ENCODE measurements around the gene HSDL1. TPM values are rescaled to one million over a fixed set of nuclear protein-coding genes. Genes with fewer than 3 reads are reported as not detected.

Gene HSDL1
- total RNA-seq, 1 experiment from 2014 or later = 34.2 TPM

DNA sequence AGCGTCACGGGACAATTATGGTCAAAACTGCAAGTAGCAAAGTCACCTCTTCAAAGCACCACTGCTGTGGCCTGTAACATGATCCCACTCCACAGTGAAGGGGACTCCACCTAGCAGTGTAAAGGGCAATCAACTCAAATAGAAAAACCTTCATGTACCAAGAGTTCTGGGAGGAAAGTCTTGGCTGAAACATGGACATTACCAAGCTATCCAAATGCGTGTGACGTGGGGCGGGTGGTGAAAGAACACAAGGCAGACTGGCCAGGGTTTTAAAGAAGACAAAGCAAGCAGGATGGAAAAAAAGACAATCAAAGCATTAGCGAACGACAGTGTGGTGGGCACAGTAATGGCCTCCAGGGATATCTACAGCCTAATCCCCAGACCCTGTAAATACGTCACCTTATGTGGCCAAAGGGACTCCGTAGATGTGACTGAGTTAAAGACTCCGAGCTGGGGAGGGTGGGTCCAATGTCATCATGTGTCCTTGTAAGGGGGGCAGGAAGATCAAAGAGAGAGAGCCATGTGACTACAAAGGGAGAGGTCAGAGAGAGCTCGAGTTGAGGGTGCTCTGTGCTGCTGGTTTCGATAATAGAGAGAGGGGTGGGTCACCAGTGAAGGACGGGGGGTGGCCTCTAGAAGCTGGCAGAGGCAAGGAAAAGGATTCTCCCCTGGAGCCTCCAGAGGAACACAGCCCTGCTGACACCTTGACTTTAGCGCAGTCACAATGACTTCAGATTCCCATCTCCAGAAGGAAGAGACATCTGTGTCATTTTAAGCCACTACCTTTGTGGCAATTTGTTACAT, 6.0 kb downstream of the HSDL1 start:
- no CpG with 5 or more reads among the region's 14 CpGs for WGBS (ENCODE audit: extremely low coverage, insufficient read length, low lambda C conversion rate)
- no peaks in the 10 kb centered on the region for H3K9me3 ChIP-seq (ENCODE audit: control insufficient read depth, low read depth, low read length)
- H3K18ac ChIP-seq (ENCODE audit: insufficient read length, low read depth, low read length) = no peak overlapping the region
- Mint-ChIP-seq H3K36me3 (ENCODE audit: insufficient read depth in 1 of 3, low read depth in 3 of 3) (peaks cover 6 to 18% (median 11%) of the 10 kb centered on the region in 3 experiments; a peak in 6 of 7 replicates), H3K27ac (peak overlapping the region; percentile 7 to 76 (median 76); a peak in 4 of 7 replicates), H3K9me3 (peaks cover 0 to 9% of the 10 kb centered on the region in 2 experiments; a peak in 1 of 5 replicates), H3K4me3 (peak overlapping the region; percentile 6 to 41; a peak in 1 of 5 replicates), H3K4me1 (peaks cover 53 to 55% of the 10 kb centered on the region in 2 experiments), H3K27me3 (ENCODE audit: low read depth) (no peaks in the 10 kb centered on the region)
- H3K4me2 ChIP-seq (ENCODE audit: insufficient read depth, insufficient read length, low read length) = peak overlapping the region; percentile 23
- H3K4ac ChIP-seq (ENCODE audit: low read depth, low read length) = no peak overlapping the region
- no peak overlapping the region for H3K14ac ChIP-seq (ENCODE audit: insufficient read depth, low read length)
- no peak for DNase-seq
- peaks cover 7% of the 10 kb centered on the region for H3K79me1 ChIP-seq (ENCODE audit: insufficient read depth, low read depth, low read length, poor library complexity, severe bottlenecking)
- no peak overlapping the region for H2AK5ac ChIP-seq (ENCODE audit: insufficient read length, low read length)
- H4K8ac ChIP-seq (replicated peaks; ENCODE audit: insufficient read length, low read depth, low read length) = no peak overlapping the region
- H4K20me1 ChIP-seq (ENCODE audit: control insufficient read depth, insufficient read depth, insufficient read length) = no peaks in the 10 kb centered on the region
- no peak overlapping the region for H4K5ac ChIP-seq (ENCODE audit: insufficient read length, low read depth, low read length)
- no peak overlapping the region for H3T11ph ChIP-seq (ENCODE audit: low read length)
- no peaks in the 10 kb centered on the region for H3K27me3 ChIP-seq (ENCODE audit: insufficient read depth, low read length)
- H3K9ac ChIP-seq (ENCODE audit: extremely low read depth, insufficient read length, low read length) = peak overlapping the region; percentile 9
- H3K79me2 ChIP-seq (ENCODE audit: insufficient read depth, low read length) = peaks cover 10% of the 10 kb centered on the region; the same call in 1 of the 2 replicates
- no peak overlapping the region for H2BK5ac ChIP-seq (ENCODE audit: insufficient read length, low read length)
- no peak overlapping the region for H2BK12ac ChIP-seq (ENCODE audit: insufficient read length, low read depth, low read length)
- H2BK20ac ChIP-seq (ENCODE audit: low read depth, low read length, poor library complexity, severe bottlenecking) = no peak overlapping the region
- no peak overlapping the region for H2BK15ac ChIP-seq (ENCODE audit: low read depth, low read length)
- H2AFZ ChIP-seq (ENCODE audit: low read length) = no peak overlapping the region
- TF ChIP-seq, protein P1, sequence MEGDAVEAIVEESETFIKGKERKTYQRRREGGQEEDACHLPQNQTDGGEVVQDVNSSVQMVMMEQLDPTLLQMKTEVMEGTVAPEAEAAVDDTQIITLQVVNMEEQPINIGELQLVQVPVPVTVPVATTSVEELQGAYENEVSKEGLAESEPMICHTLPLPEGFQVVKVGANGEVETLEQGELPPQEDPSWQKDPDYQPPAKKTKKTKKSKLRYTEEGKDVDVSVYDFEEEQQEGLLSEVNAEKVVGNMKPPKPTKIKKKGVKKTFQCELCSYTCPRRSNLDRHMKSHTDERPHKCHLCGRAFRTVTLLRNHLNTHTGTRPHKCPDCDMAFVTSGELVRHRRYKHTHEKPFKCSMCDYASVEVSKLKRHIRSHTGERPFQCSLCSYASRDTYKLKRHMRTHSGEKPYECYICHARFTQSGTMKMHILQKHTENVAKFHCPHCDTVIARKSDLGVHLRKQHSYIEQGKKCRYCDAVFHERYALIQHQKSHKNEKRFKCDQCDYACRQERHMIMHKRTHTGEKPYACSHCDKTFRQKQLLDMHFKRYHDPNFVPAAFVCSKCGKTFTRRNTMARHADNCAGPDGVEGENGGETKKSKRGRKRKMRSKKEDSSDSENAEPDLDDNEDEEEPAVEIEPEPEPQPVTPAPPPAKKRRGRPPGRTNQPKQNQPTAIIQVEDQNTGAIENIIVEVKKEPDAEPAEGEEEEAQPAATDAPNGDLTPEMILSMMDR (conservative IDR thresholded peaks at IDR 0.05) = no peak
- H4K91ac ChIP-seq (ENCODE audit: insufficient read length, low read depth, low read length) = no peak overlapping the region
- H3K27ac ChIP-seq (ENCODE audit: insufficient read length, low read depth, low read length) = no peak overlapping the region
- no peak overlapping the region for H2BK120ac ChIP-seq (ENCODE audit: low read depth, low read length, poor library complexity, severe bottlenecking)
- H3K23me2 ChIP-seq (ENCODE audit: insufficient read length, low read depth, low read length, poor library complexity, severe bottlenecking) = peaks cover under 1% of the 10 kb centered on the region
- H3K4me1 ChIP-seq (ENCODE audit: insufficient read depth, low read length) = peaks cover 7% of the 10 kb centered on the region; the same call in 1 of the 2 replicates
- no peak overlapping the region for H3K56ac ChIP-seq (ENCODE audit: insufficient read length, low read depth, low read length)
- no peak overlapping the region for H3K23ac ChIP-seq (ENCODE audit: insufficient read length, low read depth, low read length)

All from H9 (cell line).